ENCODE data around the gene NOD1.
"Not testable (repeated sequence)": the region's sequence is repeated elsewhere in the genome, so short reads cannot be mapped to it uniquely, and the experiment has no call there.

Gene NOD1

DNA sequence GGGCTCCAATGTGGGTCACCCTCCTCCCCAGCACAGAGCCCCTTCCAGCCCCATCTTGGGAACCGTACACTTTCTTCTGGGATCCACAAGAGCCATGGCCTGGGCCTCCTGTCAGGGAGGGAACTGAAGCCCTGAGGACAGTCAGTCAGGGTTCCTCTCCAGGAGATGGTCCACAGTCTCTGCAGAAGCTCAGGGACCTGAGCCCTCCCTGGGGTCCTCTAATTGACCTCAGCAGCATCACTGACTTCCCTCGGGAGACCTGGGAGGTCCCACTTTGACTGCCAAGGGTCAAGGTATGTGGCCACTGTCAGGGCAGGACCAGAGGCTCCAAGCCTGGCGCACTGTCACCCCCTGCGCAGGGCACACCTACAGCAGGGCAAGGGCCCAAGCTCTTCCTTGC, 32.3 kb downstream of the NOD1 start:
- ATAC-seq: no peak
- DNase-seq: no peak

DNA sequence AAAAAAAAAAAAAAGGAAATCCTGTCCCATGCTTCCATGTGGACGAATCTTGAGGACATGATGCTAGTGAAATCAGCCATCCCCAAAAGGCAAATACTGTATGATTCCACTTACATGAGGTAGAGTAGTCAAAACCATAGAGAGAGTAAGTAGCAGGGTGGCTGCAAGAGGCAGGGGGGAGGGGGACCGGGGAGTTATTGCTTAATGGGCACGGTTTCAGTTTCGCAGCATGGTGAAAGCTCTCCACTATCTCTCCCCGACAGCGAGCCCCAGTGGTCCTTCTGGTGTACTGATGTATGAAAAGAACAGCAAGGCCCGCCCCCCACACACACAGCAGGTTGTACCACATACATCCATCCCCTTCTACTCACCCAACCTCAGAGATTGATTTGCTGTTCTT, 32.8 kb downstream of the NOD1 start:
- DNase-seq (peak; percentile 71), ATAC-seq (peak; percentile 91)

DNA sequence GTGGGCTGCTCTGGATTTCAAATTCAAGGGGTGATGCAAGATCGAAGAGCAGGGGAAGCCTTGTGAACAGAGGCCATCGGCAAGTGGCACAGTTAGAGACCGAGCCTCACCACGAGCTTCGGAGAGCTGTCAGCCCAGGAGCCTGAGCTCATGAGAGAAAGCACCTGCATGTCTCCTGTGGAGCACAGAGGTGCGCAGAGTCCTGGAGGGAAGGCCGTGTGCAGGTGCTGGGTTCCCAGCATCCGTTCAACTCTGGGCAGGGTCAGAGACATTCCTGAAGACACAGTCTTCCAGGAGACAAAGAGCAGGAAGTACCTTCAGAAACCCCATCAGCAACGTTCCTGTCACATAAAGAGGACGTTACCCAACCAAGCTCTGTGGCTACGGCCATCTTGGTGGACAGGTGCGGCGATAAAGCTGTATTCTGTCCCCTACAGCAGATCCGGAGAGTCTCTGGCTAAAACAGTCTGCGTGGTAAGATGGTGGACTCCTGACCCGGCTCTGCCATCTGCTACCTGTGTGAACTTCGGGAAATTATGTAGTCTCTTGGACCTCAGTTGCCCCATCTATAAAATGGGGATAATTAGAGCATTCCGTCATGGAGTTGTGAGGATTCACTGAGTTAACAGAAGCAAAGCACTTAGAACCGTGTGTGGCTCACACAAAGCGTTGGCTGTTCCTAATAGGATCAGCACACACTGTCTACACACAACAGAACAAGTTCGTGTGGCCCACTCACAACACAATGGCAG, 40.6 kb downstream of the NOD1 start:
- DNase-seq (no peak), ATAC-seq (no peak)

DNA sequence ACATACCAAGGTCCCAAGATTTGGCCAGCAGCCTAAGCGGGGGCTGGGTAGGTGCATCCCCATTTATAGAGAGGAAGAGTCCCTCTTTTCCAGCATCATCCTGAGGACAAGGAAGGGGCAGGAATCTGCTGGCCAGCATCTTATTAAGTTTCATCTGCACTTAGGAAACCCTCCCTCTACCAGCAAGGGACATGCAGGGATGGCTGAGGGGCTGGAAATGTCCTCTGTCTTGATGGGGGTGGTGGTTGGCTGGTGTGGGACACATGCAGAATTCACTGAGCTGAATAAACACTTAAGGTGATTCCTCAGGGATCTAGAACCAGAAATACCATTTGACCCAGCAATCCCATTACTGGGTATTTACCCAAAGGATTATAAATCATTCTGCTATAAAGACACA, 42.1 kb downstream of the NOD1 start:
- no peak for ATAC-seq
- DNase-seq: no peak

DNA sequence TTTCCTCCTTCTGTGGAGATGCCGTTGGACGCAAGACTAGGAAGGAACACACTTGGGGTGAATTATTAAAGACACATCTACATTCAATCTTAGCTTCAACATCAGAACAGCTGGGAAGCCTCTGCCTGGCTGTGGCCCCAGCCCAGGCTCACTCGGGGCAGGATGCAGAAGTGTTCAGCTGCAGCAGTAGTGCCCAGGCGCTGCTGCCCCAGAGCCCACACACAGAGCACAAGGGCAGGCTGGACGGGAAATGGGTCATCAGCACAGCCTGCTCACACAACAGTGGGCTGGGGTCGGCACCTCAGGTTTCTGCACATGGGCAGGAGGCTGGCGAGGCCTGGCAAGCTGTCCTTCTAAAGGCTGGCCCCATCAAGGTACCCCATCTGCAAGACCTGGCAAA, 42.5 kb downstream of the NOD1 start:
- ATAC-seq: no peak
- DNase-seq: no peak

DNA sequence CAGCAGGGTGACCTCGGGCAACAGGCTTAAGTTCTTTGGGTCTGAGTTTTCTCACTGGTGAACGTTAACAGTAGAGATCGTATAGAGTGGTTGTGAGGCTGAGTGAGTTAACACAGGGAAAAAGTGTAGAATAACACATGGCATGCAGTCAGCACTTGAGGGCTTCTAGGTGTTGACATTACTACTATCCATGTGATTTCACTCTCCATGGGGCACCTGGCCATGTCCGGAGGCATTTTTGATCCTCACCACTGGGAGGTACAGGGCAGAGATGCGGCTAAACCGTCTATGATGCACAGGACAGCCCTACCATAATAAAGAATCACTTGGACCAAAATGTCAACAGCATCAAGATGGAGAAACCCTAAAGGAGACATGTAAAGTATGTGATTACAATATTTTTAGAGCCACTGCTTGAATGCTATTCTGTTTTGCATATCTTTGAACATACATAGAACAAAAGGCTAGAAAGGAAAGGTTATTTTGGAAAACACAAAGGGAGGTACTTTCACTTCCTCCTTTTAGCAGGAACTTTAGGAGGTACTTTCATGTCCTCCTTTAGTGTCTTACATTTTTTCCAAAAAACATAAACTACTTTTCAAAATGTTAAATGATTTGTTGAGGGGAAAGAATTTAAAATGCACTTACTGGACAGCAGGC, 44.3 kb downstream of the NOD1 start:
- no peak for DNase-seq
- no peak for ATAC-seq

DNA sequence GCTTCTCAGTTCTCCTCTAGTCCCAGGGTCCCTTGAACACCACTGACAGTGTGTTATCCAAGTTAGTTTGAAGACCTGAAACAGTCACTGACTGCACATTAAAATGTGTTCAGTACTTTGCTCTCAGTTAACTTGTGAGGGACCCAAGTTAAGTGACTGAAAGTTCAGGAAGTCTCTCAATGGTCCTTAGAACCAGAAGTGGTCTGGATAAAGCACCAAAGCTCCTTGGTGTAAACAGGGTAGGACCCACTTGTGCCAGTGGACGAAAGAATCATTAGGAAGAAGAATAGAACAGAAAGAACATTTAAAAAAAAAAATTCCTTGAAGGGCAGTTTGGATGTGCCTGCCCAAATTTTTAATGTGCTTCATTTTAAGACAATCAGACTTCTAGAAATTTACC, 45.1 kb downstream of the NOD1 start:
- DNase-seq (no peak), ATAC-seq (no peak)

DNA sequence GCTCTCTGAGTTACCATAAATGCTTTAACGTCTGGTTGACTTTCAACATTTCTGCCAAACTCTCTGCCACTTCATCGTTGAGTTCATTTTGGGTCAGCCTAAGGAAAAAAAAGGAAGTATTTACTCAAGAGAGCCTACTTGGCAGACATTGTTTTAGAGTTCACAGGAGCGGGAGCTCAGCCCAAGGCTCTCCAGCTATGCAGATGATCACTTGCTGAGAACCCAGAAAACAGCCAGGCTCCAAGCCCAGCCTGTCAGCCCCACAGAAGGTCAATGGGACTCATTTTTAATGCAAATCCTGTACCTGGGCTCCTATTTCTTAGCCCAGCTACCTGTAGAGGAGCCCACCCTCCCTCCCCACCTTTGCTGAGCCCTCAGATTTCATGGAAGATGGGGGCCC, 45.5 kb downstream of the NOD1 start:
- ATAC-seq: no peak
- DNase-seq: no peak

DNA sequence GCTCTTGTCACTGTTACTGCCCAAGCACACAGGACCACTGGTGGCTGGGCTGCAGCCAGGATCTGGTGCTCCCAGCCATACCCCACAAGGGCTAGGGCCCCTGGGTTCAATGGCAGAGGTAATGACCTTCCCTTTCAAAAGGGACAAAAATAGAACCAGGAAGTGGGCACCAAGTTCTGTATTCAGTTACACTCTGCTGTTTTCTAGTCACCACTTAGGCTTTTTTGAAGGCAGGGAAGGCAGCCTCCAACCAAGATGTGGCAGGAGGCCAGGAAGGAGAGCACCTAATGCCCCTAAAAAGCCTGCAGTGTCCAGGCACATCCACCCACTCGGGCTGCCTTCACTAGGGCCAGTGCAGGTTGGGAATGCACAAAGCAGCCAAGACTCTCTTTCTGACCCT, 47.8 kb downstream of the NOD1 start:
- ATAC-seq: no peak
- no peak for DNase-seq

DNA sequence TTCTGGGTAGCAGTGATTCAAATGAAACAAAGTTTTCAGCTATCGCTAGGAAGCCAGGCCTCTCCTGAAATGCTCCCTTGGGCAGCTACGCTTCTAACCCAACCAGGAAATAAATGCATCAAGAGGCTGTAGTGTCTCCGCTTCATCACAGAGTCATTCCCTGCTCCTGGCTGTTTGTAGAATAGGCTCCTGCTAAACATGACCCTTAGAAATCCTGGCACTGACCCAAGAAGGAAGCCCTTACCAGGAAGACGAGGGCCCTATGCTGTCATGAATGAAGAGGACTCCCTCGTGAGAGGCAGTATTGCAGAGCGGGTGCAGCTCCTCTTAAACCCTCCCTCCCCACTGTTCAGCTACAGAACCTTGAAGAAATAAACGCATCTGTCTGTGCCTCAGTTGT, 48.3 kb downstream of the NOD1 start:
- no peak for DNase-seq
- no peak for ATAC-seq

DNA sequence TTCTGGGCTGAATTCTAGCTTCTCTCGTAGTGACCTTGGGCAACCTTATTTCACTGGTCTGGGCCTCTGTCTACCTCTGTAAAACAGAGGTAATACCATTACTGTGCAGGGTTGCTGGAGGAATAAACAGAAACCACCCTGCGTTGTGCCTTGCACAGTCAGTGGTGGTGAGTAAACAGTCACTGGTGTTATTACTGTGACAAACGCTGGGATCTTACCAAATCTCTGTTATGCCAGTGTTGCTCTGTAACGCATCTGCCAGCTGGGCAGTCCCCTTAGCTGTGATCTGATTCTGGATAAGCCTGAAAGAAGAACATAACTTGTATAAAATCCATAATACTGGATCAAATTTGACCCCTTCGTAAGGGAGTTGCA, 49.4 kb downstream of the NOD1 start:
- ATAC-seq: no peak
- DNase-seq: no peak

DNA sequence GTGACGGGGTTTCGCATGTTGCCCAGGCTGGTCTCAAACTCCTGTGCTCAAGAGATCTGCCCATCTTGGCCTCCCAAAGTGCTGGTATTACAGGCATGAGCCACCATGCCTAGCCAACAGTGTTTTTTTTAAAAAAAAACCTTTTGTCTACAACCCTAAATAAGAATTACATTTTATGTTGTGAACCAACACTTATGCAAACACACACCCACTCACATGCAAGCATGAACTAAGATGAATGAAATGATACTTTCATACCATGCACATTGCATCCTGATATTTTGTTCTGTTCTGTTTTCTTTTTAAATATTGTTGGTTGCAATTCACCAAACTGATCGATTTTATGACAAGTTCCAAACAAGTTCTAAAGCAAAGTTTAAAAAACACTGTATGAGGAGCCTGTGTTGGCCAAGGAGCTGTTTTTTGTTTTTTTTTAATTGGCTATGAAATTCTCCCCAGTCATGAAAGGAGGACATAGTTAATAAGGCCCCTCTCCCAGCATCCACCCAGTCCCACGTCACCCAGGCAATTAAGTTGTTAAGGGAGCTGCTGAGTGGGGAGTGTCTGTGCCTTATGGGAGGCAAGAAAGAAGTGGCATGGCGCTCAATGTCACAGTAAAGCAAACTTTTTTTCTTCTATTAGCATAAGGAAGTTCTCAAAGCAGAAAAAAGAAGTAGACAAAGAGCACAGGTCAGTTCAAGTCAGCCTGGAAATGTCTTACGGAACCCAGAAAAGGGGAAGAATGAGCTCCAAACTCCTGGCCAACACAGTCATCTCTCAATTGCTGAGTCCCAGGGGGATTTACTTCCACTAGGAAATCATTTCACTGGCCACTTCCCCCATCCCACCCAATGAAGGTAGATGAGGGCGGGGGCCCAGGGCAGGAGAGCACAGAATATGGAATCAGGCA, 50.1 kb downstream of the NOD1 start:
- ATAC-seq (no peak), DNase-seq (no peak)

DNA sequence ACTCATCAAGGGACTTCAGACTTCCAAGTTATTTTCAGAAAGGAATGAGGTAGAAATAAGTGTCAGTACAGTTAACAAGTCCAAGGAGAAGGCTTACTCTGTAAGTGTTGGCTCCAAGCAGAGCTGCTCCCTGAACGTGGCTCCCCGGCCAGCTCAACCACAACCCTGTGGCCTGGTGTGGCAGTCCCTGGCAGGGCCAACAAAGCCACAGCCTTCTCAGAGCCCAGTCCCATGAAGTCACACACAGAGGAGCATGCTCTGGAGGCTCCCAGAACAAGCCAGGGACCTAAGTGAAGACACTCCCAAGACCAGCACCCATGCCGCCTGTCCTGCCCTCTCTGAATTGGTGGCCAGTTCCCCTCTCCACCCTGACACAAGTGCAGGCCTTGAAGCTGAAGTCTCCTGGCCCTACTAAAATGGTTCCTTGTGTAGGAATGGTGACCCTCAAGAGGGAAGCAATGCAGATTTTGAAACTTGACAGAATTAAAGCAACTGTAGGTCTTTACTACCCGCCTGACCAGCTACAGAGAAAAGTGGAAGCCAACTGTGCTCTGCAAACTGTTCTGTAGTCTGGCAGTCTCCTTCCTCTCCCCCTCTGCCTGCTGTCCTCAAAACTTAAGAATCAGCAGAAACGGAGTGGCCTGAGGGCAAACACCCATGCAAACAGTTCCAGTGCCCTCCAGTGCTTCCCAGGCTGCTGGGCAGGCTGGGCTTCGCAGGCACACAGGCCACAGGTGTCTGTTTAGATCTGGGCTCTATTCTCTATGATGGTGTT, 51.1 kb downstream of the NOD1 start:
- DNase-seq: no peak

DNA sequence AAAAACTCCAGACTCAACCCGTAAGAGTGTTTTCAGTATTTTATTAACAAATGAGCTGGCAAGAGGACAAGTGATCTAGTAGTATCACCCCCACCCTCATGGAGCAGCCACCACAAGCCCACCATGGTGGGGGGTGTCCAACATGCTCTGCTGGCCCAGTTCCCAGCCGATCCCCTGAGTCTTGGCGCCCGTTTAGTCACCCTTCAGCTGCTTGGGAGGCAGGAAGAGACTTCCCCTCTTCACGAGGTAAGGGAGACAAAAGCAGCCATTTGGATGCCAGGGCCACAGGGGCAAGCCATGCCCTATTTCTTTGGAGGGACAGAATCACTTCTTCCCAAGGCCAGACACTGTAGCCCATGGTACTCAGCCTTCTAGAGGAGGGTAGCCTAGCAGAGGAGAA, 54.1 kb downstream of the NOD1 start:
- DNase-seq: no peak

More for the DNA sequence above, 51.1 kb downstream of the NOD1 start:
- ATAC-seq: no peak

DNA sequence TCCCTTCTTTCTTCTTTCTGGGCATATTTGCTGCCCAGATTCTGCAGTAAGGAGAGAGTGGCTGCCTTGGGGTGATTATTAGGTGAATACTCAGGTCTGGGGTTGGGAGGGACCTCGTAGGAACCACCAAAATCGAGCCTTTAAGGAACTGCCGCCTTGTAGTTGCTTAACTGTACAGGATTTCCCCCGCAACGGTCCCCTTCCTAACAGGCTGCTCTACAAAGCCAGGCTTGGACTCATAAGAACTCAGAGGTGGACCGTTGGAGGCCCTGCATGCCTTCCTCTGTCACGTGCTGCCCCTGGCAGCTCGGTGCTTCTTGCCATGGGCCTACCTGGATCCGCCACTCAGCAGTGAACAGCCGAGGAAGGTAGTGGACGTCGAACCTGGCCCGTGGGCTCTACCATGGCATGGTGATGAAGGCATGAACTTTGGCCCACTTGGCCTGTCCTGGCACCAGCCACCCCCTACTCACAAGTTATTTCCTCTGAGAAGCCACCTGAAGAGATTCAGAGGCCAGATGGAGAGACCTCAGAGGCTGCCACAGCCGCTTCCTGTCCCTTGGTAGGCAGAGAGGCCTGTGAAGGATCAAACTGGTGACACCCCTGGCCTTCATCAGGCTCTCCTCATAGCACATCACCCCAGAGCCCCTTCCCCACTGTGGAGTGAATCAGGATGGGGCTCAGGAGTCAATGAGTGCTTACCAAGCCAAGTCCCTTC, 54.6 kb downstream of the NOD1 start:
- DNase-seq (no peak), ATAC-seq (no peak)

More for the DNA sequence above, 54.1 kb downstream of the NOD1 start:
- no peak for ATAC-seq

DNA sequence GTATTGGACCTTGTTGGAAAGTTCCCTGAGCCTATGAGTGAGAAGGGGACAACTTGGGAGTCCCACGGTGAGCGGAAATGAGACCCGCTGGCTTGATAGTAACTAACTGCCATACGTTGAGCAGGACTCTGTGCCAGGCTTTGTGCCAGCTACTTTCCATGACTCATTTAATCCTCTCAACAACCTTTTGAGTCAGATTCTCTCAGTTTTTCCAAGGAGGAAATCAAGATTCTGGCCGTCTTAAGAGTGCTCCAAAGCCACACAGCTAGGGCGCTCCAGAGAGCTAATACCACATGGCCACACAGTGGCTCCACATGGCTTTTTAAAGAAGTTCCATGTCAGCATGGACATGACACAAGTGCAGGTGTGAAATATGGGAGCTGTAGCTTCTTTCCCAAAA, 55.7 kb downstream of the NOD1 start:
- peak; percentile 82 for ATAC-seq
- peak; percentile 20 for DNase-seq

DNA sequence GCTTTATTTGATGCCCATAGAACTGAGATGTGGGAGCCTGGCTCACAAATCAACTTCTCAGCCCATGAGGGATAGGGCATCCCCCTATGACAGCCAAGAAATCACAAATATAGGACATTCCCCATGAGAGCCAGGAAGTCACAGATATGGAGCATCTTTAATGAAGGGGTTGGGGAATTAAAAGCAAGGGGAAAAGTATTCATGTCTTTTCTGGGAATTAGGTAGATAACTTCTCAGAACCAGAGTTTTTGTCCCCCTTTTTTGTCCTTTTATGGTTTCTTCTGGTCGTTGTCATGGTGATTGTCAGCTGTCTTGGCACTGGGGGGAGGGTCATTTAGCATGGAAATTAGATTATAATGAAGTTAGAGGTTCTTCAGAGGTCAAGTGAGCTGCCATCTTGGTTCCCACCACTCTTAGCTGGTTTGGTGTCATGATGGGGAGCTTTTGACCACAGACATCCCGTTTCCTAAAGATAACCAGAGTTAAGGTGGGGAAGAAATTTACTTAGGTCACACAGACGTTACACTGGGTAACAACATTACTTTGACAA, 56.9 kb downstream of the NOD1 start:
- DNase-seq (no peak), ATAC-seq (no peak)

DNA sequence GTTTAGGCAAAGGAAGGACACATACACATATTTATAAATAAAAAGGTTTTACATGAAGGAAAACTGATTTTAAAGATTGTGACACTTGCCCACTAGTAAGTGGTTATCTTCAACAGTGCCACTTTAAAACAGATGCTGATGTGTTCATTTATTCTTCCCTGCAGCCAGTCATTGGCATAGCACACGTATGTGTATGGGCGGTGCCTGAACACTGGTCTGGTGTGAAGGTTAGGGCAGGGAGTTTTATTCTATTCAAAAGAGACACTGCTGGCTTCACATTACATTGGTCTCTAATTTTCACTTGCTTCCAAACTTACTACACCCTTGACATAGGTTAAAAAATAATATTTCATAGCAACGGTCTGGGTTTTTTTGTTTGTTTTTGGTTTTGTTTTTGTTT, 57.9 kb downstream of the NOD1 start:
- no peak for ATAC-seq
- no peak for DNase-seq

DNA sequence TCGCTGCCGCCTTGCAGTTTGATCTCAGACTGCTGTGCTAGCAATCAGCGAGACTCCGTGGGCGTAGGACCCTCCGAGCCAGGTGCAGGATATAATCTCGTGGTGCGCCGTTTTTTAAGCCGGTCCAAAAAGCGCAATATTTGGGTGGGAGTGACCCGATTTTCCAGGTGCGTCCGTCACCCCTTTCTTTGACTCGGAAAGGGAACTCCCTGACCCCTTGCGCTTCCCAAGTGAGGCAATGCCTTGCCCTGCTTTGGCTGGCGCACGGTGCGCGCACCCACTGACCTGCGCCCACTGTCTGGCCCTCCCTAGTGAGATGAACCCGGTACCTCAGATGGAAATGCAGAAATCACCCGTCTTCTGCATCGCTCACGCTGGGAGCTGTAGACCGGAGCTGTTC, 58.5 kb downstream of the NOD1 start:
- not testable (repeated sequence) for ATAC-seq, DNase-seq

DNA sequence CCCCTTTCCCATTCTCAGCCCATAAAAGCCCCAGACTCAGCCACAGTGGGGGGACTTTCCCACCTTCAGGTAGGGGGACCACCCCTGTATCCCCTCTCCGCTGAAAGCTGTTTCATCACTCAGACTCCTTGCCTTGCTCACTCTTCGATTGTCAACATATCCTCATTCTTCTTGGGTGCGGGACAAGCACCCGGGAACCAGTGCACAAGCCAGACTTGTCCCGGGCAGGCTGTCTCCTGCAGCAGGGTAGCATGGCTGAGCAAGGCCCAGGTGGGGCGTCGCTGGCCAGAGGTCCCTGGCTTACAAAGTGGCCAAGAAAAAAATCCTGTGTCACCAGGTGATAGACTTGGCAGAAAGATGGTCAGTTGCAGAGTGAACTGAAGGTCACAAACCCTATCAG, 64.7 kb downstream of the NOD1 start:
- ATAC-seq (no peak), DNase-seq (no peak)

DNA sequence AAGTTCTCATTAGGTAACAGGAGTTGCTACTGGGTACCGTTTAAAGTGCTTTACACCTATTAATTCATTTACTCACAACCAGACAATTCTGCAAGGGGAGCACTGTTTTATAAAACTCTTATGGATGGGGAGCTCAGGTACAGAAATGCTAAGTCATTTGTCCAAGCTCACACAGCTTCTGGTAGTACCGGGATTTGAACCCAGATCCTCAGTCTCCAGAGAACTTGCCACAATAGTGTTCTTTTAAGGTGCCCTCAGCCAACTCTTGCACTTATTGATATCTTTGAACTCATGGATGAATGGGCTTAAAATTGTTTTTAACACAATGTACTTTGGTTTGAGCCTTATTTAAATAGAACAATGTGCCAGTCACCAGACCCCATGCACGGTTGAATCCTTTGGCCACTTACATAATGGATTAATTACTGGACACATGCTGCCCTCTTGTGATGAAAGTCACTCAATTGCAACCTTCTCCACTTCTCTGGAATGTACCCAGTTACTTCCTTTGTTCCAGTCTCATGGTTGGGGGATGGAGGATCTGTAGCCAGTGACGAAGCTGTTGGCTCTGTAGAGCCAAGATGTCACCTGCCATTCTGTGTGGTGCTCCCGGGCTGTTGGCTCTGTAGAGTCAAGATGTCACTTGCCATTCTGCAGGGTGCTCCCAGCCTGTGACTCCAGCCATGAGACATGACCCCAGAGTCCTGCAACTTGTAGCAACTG, 65.6 kb downstream of the NOD1 start:
- DNase-seq (no peak), ATAC-seq (peak; percentile 36)

Measured in stimulated activated naive CD8-positive, alpha-beta T cell treated with anti-CD3 and anti-CD28 coated beads, Interleukin-15, Interleukin-2, amounts not matched to agents 100 U/mL and 50 U/mL, for 24 hours (primary cell).